IMR-90 (cell line): ENCODE results near the gene ZDHHC11B. TPM values are rescaled to one million over a fixed set of nuclear protein-coding genes. Genes with fewer than 3 reads are reported as not detected.
"Not testable (repeated sequence)": the region's sequence is repeated elsewhere in the genome, so short reads cannot be mapped to it uniquely, and the experiment has no call there.

Source experiments
- ATAC-seq: fragments of 200-7000 bp; cut with Tn5 transposase; 2 replicates; pipeline ENCODE4 v1.9.1; 2020; ENCODE audit warnings: low read depth, mild to moderate bottlenecking, moderate library complexity
- BruUV-seq: library from RNA; stranded (reverse); fragments of 400-500 nt; replicated peaks from 2 replicates; lab custom pipeline; 2021; lab: Mats Ljungman, UMichigan
- CTCF ChIA-PET: fragments of 300-600 bp; formaldehyde crosslinking; extraction: SDS; loops from one replicate; lab custom pipeline; 2021; ENCODE audit warnings: antibody characterized with exemption; lab: Yijun Ruan, JAX
- POLR2A ChIA-PET: fragments of 300-600 bp; sonication (Branson Sonifier 250); formaldehyde crosslinking; loops from one replicate; lab custom pipeline; 2022; ENCODE audit warnings: antibody characterized with exemption; ENCODE audit not compliant: unreplicated experiment; lab: Charles Lee
- DNase-seq: peaks from one replicate; pipeline ENCODE4 v3.0.0; 2013
- H2AFZ ChIP-seq: replicated peaks from 2 replicates; pipeline ENCODE3; 2013; ENCODE audit warnings: low read length, mild to moderate bottlenecking; ENCODE audit not compliant: poor library complexity
- H2AK5ac ChIP-seq: 2 replicates; pipeline ENCODE4 v1.6.1; 2013; ENCODE audit warnings: low read depth, low read length, inconsistent platforms
- H2AK9ac ChIP-seq: replicated peaks from 2 replicates; pipeline ENCODE3; 2013; ENCODE audit warnings: mild to moderate bottlenecking, low read depth, low read length, moderate library complexity; ENCODE audit not compliant: poor library complexity
- H2BK120ac ChIP-seq: 2 replicates; pipeline ENCODE4 v1.6.1; 2013; ENCODE audit warnings: low read depth, low read length, inconsistent platforms
- H2BK15ac ChIP-seq: 3 replicates; pipeline ENCODE4 v1.6.1; 2013; ENCODE audit warnings: low read depth, low read length, inconsistent platforms
- H2BK20ac ChIP-seq: 2 replicates; pipeline ENCODE4 v1.6.1; 2013; ENCODE audit warnings: low read depth, mild to moderate bottlenecking, inconsistent platforms, low read length, moderate library complexity
- H2BK5ac ChIP-seq: 2 replicates; pipeline ENCODE4 v1.6.1; 2013; ENCODE audit warnings: mild to moderate bottlenecking, low read depth, low read length, inconsistent platforms; ENCODE audit not compliant: poor library complexity, severe bottlenecking
- H3K14ac ChIP-seq: replicated peaks from 2 replicates; pipeline ENCODE4 v1.6.1; 2013; ENCODE audit warnings: low read depth, low read length, inconsistent platforms
- H3K18ac ChIP-seq: 2 replicates; pipeline ENCODE4 v1.6.1; 2013; ENCODE audit warnings: low read depth, low read length, control low read depth
- H3K23ac ChIP-seq: 2 replicates; pipeline ENCODE4 v1.6.1; 2013; ENCODE audit warnings: low read depth, low read length, inconsistent platforms
- H3K27ac ChIP-seq: 2 replicates; pipeline ENCODE4 v1.5.1; 2013; ENCODE audit warnings: mild to moderate bottlenecking, control low read depth, low read length; ENCODE audit not compliant: insufficient read depth
- H3K27me3 ChIP-seq: 2 replicates; pipeline ENCODE4 v1.6.1; 2013; ENCODE audit warnings: low read length; ENCODE audit not compliant: control insufficient read depth, insufficient read depth
- H3K36me3 ChIP-seq: 2 replicates; pipeline ENCODE4 v1.6.1; 2013; ENCODE audit warnings: low read length, mixed read lengths; ENCODE audit not compliant: control insufficient read depth, insufficient read depth
- H3K4ac ChIP-seq: 2 replicates; pipeline ENCODE4 v1.6.1; 2013; ENCODE audit warnings: low read depth, low read length, inconsistent platforms
- H3K4me1 ChIP-seq: 2 replicates; pipeline ENCODE4 v1.6.1; 2013; ENCODE audit warnings: low read length, mixed read lengths; ENCODE audit not compliant: control insufficient read depth, insufficient read depth
- H3K4me2 ChIP-seq: 2 replicates; pipeline ENCODE4 v1.6.1; 2013; ENCODE audit warnings: low read depth, mild to moderate bottlenecking, control low read depth, low read length, moderate library complexity
- H3K4me3 ChIP-seq: 2 replicates; pipeline ENCODE4 v1.5.1; 2013; ENCODE audit warnings: low read depth, mild to moderate bottlenecking, control low read depth, low read length, moderate library complexity; ENCODE audit not compliant: insufficient read depth
- H3K56ac ChIP-seq: 2 replicates; pipeline ENCODE4 v1.6.1; 2013; ENCODE audit warnings: low read length, inconsistent platforms; ENCODE audit not compliant: insufficient read depth; ENCODE audit errors: extremely low read depth
- H3K79me1 ChIP-seq, 2 experiments: 2 replicates each; pipeline ENCODE4 v1.6.1; 2013; ENCODE audit warnings: low read length in 2 of 2, inconsistent platforms in 1 of 2, low read depth in 1 of 2
- H3K9ac ChIP-seq: 2 replicates; pipeline ENCODE4 v1.6.1; 2013; ENCODE audit warnings: low read depth, low read length, control low read depth
- H3K9me1 ChIP-seq: 2 replicates; pipeline ENCODE4 v1.6.1; 2013; ENCODE audit warnings: low read length, inconsistent platforms; ENCODE audit not compliant: insufficient read depth
- H3K9me3 ChIP-seq: 2 replicates; pipeline ENCODE4 v1.6.1; 2013; ENCODE audit warnings: low read length; ENCODE audit not compliant: control insufficient read depth, insufficient read depth
- H4K20me1 ChIP-seq: 2 replicates; pipeline ENCODE4 v1.6.1; 2013; ENCODE audit warnings: low read length, inconsistent platforms; ENCODE audit not compliant: insufficient read depth
- H4K5ac ChIP-seq: 2 replicates; pipeline ENCODE4 v1.6.1; 2013; ENCODE audit warnings: mild to moderate bottlenecking, low read depth, low read length, control low read depth
- H4K8ac ChIP-seq, 2 experiments: 2 replicates each; pipeline ENCODE4 v1.6.1; 2013; ENCODE audit warnings: low read depth in 2 of 2, low read length in 2 of 2, control low read depth in 1 of 2, inconsistent platforms in 1 of 2
- H4K91ac ChIP-seq: 2 replicates; pipeline ENCODE4 v1.6.1; 2013; ENCODE audit warnings: low read depth, low read length, inconsistent platforms; ENCODE audit not compliant: insufficient read depth
- WGBS, 2 experiments: methylation state at CpG; one replicate each; pipeline versions ENCODE4 v1.1.5 to v1.1.7; 2013; ENCODE audit warnings: missing lambda C conversion rate in 2 of 2; ENCODE audit not compliant: insufficient read length in 1 of 2; ENCODE audit errors: extremely low coverage in 2 of 2; 5-methylcytosine and 5-hydroxymethylcytosine counted together
- dilution Hi-C: fragments of 300-500 bp; cut with HindIII; formaldehyde crosslinking; loops from one replicate; pipeline ENCODE4 v1.14.3; 2018; ENCODE audit warnings: low sequenced_read_pairs; ENCODE audit not compliant: unreplicated experiment
- in situ Hi-C: fragments of 300-500 bp; cut with MboI; formaldehyde crosslinking; loops from 3 replicates; pipeline ENCODE4 v1.14.3; 2019; ENCODE audit warnings: low sequenced_read_pairs, inconsistent platforms, mixed read lengths
- intact Hi-C: fragments of 100-400 bp; cut with micrococcal nuclease; formaldehyde crosslinking; loops from 2 replicates; pipeline ENCODE4 v1.10.0; 2022
- polyA plus RNA-seq, 3 experiments: library from polyadenylated mRNA; depleted of rRNA; stranded (reverse); fragments of >200 nt; gene quantifications; 2 replicates each; pipeline ENCODE4 v1.2.3, GENCODE V29; 2012; ENCODE audit warnings: low replicate concordance in 1 of 3
- total RNA-seq: library from RNA; depleted of rRNA; stranded (reverse); fragments of >200 nt; gene quantifications from 2 replicates; pipeline ENCODE4 v1.2.3, GENCODE V29; 2012

Gene ZDHHC11B
- total and polyA plus RNA-seq, 2 of the 4 experiments (the other 2 are of a cell fraction): 0.12 TPM; not detected in 1

DNA sequence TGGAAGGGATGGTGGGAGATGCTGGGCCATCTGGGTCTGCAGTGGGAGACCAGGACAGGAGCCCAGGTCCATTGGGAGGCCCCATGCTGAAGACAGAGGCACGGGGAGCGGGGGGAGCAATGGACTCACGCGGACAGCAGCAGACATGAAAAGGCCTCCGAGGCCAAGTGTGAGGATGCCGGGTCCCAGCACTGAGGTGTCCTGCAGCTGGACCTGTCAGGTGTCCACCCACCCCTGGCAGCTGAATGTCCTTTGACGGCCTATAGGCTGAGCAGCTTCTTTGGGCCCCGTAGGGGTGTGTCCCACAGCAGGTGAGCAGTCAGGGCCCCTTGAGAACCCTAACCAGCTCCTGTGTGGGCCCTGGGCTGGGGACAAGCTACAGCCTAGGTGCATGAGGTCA lies 88.3 kb downstream of the ZDHHC11B start:
- H4K8ac ChIP-seq, H3K79me1 ChIP-seq, H2BK120ac ChIP-seq, BruUV-seq, H3K14ac ChIP-seq, H4K91ac ChIP-seq, H2AFZ ChIP-seq, H3K18ac ChIP-seq, H3K36me3 ChIP-seq, H3K9me1 ChIP-seq, H3K9me3 ChIP-seq, H3K9ac ChIP-seq, H2AK5ac ChIP-seq, DNase-seq, H3K56ac ChIP-seq, H4K20me1 ChIP-seq, H3K4ac ChIP-seq, H2BK20ac ChIP-seq, H3K27ac ChIP-seq, H3K4me2 ChIP-seq, dilution Hi-C loops, H2BK15ac ChIP-seq, POLR2A ChIA-PET, in situ Hi-C loops, CTCF ChIA-PET, H4K5ac ChIP-seq, H3K23ac ChIP-seq, H2AK9ac ChIP-seq, H3K27me3 ChIP-seq, H2BK5ac ChIP-seq, ATAC-seq, H3K4me3 ChIP-seq, H3K4me1 ChIP-seq: not testable (repeated sequence)
- WGBS, 2 experiments: no CpG with 5 or more reads among the region's 8 CpGs
- intact Hi-C loops: loop anchor here (5.0 kb wide), 1 partner anchor 91 kb away; no protein-coding TSS in a partner anchor

DNA sequence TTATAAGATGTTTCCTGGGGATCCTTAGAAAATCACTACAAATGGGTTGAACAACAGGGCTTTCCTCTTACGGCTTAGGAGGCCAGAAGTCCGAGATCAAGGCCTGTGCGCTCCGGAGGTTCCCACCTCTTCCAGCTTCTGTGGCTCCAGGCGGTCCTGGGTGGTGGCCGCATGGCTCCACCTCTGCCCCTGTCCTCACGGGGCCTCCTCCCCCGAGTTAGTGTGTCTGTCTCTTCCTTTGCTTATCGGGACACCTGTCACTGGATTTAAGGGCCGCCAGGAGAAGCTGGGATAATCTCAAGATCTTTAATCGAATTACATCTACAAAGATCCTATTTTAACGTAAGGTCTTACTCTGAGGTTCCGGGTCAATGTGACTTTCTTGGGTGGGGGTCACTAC lies 89.1 kb downstream of the ZDHHC11B start:
- H3K23ac ChIP-seq, H3K27me3 ChIP-seq, H3K9me3 ChIP-seq, DNase-seq, H2AK9ac ChIP-seq, H3K18ac ChIP-seq, H4K20me1 ChIP-seq, H2BK20ac ChIP-seq, H2AFZ ChIP-seq, H4K8ac ChIP-seq, H3K36me3 ChIP-seq, H4K91ac ChIP-seq, H3K79me1 ChIP-seq, H3K4ac ChIP-seq, H3K27ac ChIP-seq, H3K9ac ChIP-seq, H2BK120ac ChIP-seq, BruUV-seq, H3K4me2 ChIP-seq, H2BK15ac ChIP-seq, H4K5ac ChIP-seq, POLR2A ChIA-PET, H3K56ac ChIP-seq, H3K4me1 ChIP-seq, in situ Hi-C loops, H2AK5ac ChIP-seq, H3K4me3 ChIP-seq, H2BK5ac ChIP-seq, H3K14ac ChIP-seq, H3K9me1 ChIP-seq, dilution Hi-C loops, ATAC-seq, CTCF ChIA-PET: not testable (repeated sequence)
- WGBS, 2 experiments: no CpG with 5 or more reads among the region's 13 CpGs
- intact Hi-C loops: loop anchor here (5.0 kb wide), 1 partner anchor 92 kb away; no protein-coding TSS in a partner anchor
